Measurements from ENCODE around the gene VN1R4. TPM values are rescaled to one million over a fixed set of nuclear protein-coding genes. Genes with fewer than 3 reads are reported as not detected.

The VN1R4 gene
- total RNA-seq, 1 experiment from 2014 or later = not detected

Other genes with a start within 250 kb of the VN1R4 start
- not detected in 2 replicates for gene ERVV-2, start 223.0 kb downstream of the VN1R4 start, total RNA-seq (2021)
- gene ZNF160, start 164.3 kb downstream of the VN1R4 start, total RNA-seq (2021) = 31.1 and 31.7 TPM in 2 replicates
- 10.3 and 12.3 TPM in 2 replicates for gene ZNF415, start 134.8 kb downstream of the VN1R4 start, total RNA-seq (2021)
- gene ZNF347, start 108.7 kb downstream of the VN1R4 start, total RNA-seq (2021) = 17.8 and 18.8 TPM in 2 replicates
- gene ZNF665, start 74.4 kb downstream of the VN1R4 start, total RNA-seq (2021) = 3.7 and 3.8 TPM in 2 replicates
- 39.3 and 40.5 TPM in 2 replicates for gene ZNF677, start 12.8 kb downstream of the VN1R4 start, total RNA-seq (2021)
- not detected in 2 replicates for gene VN1R2, start 9.4 kb downstream of the VN1R4 start, total RNA-seq (2021)
- 17.4 TPM in 2 replicates for gene ZNF845, start 66.0 kb upstream of the VN1R4 start, total RNA-seq (2021)
- 37.7 and 39.2 TPM in 2 replicates for gene ZNF525, start 98.0 kb upstream of the VN1R4 start, total RNA-seq (2021)
- gene ZNF765, start 127.4 kb upstream of the VN1R4 start, total RNA-seq (2021) = 20.4 and 23.1 TPM in 2 replicates
- 32.7 and 33.8 TPM in 2 replicates for gene ZNF761, start 164.3 kb upstream of the VN1R4 start, total RNA-seq (2021)
- gene ZNF813, start 200.0 kb upstream of the VN1R4 start, total RNA-seq (2021) = 17.3 TPM in 2 replicates

Measured in H9 (cell line).